Brain microvascular endothelial cell (primary cell): ENCODE results near the gene TCF25.

Experiments
- DNase-seq: peaks from one replicate; pipeline ENCODE4 v3.0.0-alpha.2; 2020
- H3K27ac ChIP-seq: fragments of 250-450 bp; sonication (Bioruptor Pico); 2 replicates; pipeline ENCODE4 v1.5.1; 2020; ENCODE audit warnings: mild to moderate bottlenecking, moderate library complexity
- H3K27me3 ChIP-seq: fragments of 250-450 bp; sonication (Bioruptor Pico); replicated peaks from 2 replicates; pipeline ENCODE4 v1.5.1; 2020; ENCODE audit warnings: mild to moderate bottlenecking
- H3K36me3 ChIP-seq: fragments of 250-450 bp; sonication (Bioruptor Pico); replicated peaks from 2 replicates; pipeline ENCODE4 v1.5.1; 2020; ENCODE audit warnings: mild to moderate bottlenecking
- H3K4me3 ChIP-seq: 2 replicates; pipeline ENCODE4 v1.5.1; 2011; ENCODE audit warnings: low read depth, mild to moderate bottlenecking, control low read depth, low read length, moderate library complexity
- in situ Hi-C: cut with HindIII; loops from 2 replicates; pipeline ENCODE4 v1.10.0; 2017; ENCODE audit warnings: low sequenced_read_pairs, low pct_ligation_motif_present
- TF ChIP-seq, protein P1 (sequence below): IDR thresholded peaks from 2 replicates; pipeline ENCODE4 v1.5.1; 2011; ENCODE audit warnings: low read depth, mild to moderate bottlenecking, moderate library complexity, low read length, control low read depth, inconsistent platforms; ENCODE audit errors: missing control alignments

TCF25 gene

DNA sequence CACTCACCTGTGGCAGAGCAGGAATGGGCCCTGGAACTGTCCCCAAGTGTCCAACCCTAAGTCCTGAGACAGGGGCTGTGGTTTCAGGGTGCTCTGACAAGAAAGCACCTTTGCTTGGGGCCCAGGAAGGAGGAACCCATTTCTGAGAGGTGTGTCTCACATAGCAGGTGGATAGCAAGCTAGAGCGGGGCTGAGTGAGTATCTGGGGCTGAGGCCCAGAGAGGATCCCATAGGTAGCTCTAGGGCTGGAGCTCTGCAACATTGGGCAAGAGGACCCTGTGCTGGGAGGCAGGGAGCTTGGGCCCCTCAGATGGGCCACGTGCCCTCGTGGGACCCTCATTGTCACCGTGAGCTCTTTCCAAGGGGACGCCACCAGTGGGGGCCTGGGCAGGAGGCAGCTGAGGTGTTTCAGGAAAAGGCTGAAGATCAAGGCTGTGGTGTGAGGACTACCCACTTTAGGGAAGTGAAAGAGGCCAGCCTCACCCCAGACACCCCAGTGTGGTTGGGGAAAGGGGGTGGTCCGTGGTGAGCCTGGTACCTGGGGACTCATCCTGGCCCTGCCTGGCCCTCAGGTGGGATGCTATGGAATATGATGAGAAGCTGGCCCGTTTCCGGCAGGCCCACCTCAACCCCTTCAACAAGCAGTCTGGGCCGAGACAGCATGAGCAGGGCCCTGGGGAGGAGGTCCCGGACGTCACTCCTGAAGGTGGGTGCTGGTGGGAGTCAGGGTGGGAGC is 80.4 kb downstream of the TCF25 start:
- in situ Hi-C loops: no loop called here
- TF ChIP-seq, protein P1, sequence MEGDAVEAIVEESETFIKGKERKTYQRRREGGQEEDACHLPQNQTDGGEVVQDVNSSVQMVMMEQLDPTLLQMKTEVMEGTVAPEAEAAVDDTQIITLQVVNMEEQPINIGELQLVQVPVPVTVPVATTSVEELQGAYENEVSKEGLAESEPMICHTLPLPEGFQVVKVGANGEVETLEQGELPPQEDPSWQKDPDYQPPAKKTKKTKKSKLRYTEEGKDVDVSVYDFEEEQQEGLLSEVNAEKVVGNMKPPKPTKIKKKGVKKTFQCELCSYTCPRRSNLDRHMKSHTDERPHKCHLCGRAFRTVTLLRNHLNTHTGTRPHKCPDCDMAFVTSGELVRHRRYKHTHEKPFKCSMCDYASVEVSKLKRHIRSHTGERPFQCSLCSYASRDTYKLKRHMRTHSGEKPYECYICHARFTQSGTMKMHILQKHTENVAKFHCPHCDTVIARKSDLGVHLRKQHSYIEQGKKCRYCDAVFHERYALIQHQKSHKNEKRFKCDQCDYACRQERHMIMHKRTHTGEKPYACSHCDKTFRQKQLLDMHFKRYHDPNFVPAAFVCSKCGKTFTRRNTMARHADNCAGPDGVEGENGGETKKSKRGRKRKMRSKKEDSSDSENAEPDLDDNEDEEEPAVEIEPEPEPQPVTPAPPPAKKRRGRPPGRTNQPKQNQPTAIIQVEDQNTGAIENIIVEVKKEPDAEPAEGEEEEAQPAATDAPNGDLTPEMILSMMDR: no peak
- H3K27ac ChIP-seq: no peak overlapping the region
- H3K27me3 ChIP-seq: no peaks in the 10 kb centered on the region
- peaks cover 14% of the 10 kb centered on the region for H3K36me3 ChIP-seq
- DNase-seq: no peak
- H3K4me3 ChIP-seq: no peak overlapping the region

DNA sequence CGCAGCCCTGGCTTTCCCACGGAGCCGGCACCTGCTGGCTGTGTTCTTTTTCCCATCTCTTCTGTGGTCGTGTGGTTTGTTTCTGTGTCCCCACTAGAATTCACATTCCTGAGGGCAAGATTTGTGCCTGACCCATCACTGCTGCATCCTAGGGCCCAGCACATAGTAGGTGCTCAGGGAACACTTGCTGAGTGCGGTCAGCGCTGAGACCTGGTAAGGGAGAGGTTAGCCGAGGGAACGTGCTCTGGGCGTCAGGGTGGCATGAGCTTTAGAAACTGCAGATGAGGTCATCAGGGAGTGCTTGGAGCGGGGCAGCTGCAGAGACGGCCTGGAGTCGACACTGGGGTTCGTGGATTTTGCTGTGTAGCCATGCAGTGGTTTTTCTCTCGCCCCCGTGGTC is 81.1 kb downstream of the TCF25 start:
- Histone ChIP-seq H3K27ac (no peak overlapping the region), H3K36me3 (peaks cover 18% of the 10 kb centered on the region), H3K27me3 (no peaks in the 10 kb centered on the region), H3K4me3 (no peak overlapping the region)
- in situ Hi-C loops: no loop called here
- DNase-seq: no peak
- TF ChIP-seq, protein P1: no peak

DNA sequence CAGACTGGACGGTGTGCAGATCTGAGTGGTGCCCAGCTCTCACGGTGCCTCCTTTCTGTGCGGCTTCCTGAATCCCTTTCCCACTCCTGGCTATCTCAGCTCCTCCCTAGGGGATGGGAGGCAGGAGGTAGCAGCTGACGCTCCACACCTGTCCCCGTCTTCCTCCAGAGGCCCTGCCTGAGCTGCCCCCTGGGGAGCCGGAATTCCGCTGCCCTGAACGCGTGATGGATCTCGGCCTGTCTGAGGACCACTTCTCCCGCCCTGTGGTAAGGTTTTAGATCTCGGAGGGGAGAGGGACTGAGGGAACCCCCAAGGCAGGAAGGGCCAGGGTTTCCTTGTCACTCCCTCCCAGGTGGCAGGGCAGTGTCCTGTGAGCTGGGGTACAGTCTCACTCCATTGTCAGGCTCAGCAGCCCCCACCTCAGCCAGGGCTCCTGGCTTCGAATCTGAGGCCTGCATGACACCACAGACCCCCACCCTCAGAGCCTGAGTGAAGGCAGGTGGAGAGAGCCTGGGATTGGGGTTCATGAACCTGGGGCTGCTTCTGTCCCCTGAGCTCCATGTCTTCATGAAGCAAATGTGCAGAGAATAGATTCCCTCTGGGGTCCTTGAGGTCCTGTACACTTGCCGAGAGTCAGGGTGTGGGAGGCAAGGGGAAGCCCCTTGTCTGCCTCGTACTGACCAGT is 81.8 kb downstream of the TCF25 start:
- Histone ChIP-seq H3K4me3 (no peak overlapping the region), H3K27ac (no peak overlapping the region), H3K27me3 (no peaks in the 10 kb centered on the region), H3K36me3 (peaks cover 18% of the 10 kb centered on the region)
- TF ChIP-seq, protein P1: no peak
- no peak for DNase-seq
- in situ Hi-C loops: no loop called here

DNA sequence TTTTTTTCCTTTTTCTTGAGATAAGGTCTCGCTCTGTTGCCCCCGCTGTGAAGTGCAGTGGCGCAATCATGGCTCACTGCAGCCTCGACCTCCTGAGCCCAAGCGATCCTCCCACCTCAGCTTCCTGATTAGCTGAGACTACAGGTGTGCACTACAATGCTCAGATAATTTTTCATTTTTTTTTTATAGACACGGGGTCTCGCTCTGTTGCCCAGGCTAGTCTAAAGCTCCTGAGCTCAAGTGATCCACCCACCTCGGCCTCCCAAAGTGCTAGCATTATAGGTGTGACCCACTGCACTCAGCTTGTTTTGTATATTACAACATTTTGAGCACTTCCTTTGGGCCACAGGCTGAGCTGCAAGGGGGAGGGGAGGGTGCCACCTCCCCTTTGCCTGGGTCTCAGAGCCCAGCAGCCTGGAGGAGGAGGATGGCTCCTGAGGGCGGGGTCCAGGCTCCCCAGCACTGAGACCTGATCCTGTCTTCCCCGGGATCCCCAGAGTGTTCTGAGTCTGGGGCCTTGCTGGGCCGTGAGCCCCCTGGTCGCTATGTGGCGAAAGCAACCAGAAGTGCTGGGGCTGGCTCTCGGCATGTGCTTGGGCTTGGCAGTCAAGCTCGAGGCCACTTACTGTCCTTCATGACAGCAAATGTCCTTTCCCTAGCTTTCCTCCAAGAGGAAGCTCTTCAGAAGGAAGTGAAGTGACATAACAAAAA is 83.3 kb downstream of the TCF25 start:
- Histone ChIP-seq H3K4me3 (no peak overlapping the region), H3K27ac (no peak overlapping the region), H3K27me3 (no peaks in the 10 kb centered on the region), H3K36me3 (peaks cover 23% of the 10 kb centered on the region)
- in situ Hi-C loops: no loop called here
- TF ChIP-seq, protein P1: no peak
- no peak for DNase-seq

DNA sequence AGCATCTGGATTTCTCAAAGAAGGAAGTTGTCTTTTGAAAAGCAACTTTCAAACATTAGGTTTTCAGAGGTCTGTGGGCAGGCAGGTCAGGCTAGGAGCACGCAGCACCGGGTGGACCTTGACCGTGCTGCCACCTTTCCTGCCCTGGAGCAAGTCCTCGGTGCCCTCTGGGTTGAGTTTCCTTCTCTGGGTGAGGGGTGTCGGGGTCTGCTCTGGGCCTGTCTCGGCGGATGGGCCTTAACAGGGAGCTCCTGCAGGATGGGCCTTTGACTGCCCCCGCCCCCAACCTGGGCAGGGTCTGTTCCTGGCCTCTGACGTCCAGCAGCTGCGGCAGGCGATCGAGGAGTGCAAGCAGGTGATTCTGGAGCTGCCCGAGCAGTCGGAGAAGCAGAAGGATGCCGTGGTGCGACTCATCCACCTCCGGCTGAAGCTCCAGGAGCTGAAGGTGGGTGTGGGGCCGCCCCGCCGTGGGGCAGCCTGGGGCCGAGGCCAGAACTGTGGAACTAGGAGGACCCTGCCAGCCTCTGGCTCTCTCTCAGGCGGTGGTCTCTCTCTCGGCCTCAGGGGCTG is 83.9 kb downstream of the TCF25 start:
- DNase-seq: no peak
- in situ Hi-C loops: no loop called here
- H3K36me3 ChIP-seq: peaks cover 24% of the 10 kb centered on the region
- H3K27ac ChIP-seq: no peak overlapping the region
- no peaks in the 10 kb centered on the region for H3K27me3 ChIP-seq
- H3K4me3 ChIP-seq: no peak overlapping the region
- TF ChIP-seq, protein P1: no peak
